H1 (cell line): ENCODE measurements around the gene RBM25. TPM values are rescaled to one million over a fixed set of nuclear protein-coding genes. Genes with fewer than 3 reads are reported as not detected.

Source experiments
- CHD2 ChIP-seq: IDR thresholded peaks from 2 replicates; pipeline ENCODE4 v1.6.1; 2012; ENCODE audit warnings: low read length, improper control_type of control experiment
- CREB1 ChIP-seq: IDR thresholded peaks from 2 replicates; pipeline ENCODE4 v1.6.1; 2012; ENCODE audit warnings: inconsistent platforms
- CTBP2 ChIP-seq: IDR thresholded peaks from 2 replicates; pipeline ENCODE4 v1.7.0; 2011; ENCODE audit warnings: borderline replicate concordance, mild to moderate bottlenecking, moderate library complexity, mixed read lengths, low read length; ENCODE audit not compliant: insufficient read depth, insufficient read length
- GABPA ChIP-seq: IDR thresholded peaks from 2 replicates; pipeline ENCODE4 v1.6.1; 2011; ENCODE audit warnings: mild to moderate bottlenecking, low read length, moderate library complexity, borderline replicate concordance; ENCODE audit not compliant: insufficient read depth
- HDAC6 ChIP-seq: IDR thresholded peaks from one replicate; pipeline ENCODE4 v1.7.1; 2012; ENCODE audit warnings: low read depth, mild to moderate bottlenecking, inconsistent platforms, low read length, moderate library complexity
- JUND ChIP-seq: IDR thresholded peaks from 2 replicates; pipeline ENCODE4 v1.6.1; 2011; ENCODE audit warnings: mild to moderate bottlenecking, improper control_type of control experiment, low read length
- KDM1A ChIP-seq: fragments of 200-600, 300-600 bp; sonication (generic); IDR thresholded peaks from 2 replicates; pipeline ENCODE4 v1.7.1; 2016; ENCODE audit warnings: mild to moderate bottlenecking, low read length, borderline replicate concordance
- KDM4A ChIP-seq: IDR thresholded peaks from one replicate; pipeline ENCODE4 v1.7.1; 2012; ENCODE audit warnings: low read depth, mild to moderate bottlenecking, moderate library complexity, low read length, inconsistent platforms; ENCODE audit not compliant: severe bottlenecking
- POLR2AphosphoS5 ChIP-seq: IDR thresholded peaks from 2 replicates; pipeline ENCODE4 v1.6.1; 2011; ENCODE audit warnings: low read depth, low read length
- RBBP5 ChIP-seq: IDR thresholded peaks from 2 replicates; pipeline ENCODE4 v1.7.1; 2012; ENCODE audit warnings: low read depth, mild to moderate bottlenecking, inconsistent platforms, low read length, moderate library complexity, borderline replicate concordance
- RFX5 ChIP-seq: IDR thresholded peaks from 2 replicates; pipeline ENCODE4 v1.6.1; 2011; ENCODE audit warnings: low read depth, low read length, improper control_type of control experiment, borderline replicate concordance
- RNF2 ChIP-seq: fragments of 200-900, 300-1000 bp; sonication (generic); IDR thresholded peaks from 2 replicates; pipeline ENCODE4 v1.7.1; 2016; ENCODE audit warnings: borderline replicate concordance, low read depth, mild to moderate bottlenecking, antibody characterized with exemption, low read length; ENCODE audit not compliant: poor library complexity, severe bottlenecking; ENCODE audit errors: missing control alignments
- SAP30 ChIP-seq: fragments of 300-600 bp; sonication (generic); IDR thresholded peaks from 2 replicates; pipeline ENCODE4 v1.7.1; 2012; ENCODE audit warnings: low read length, moderate library complexity, mild to moderate bottlenecking, inconsistent platforms; ENCODE audit not compliant: insufficient read depth, insufficient replicate concordance
- SIRT6 ChIP-seq: IDR thresholded peaks from one replicate; pipeline ENCODE4 v1.7.1; 2012; ENCODE audit warnings: low read length, inconsistent platforms
- TAF7 ChIP-seq: optimal IDR thresholded peaks from 2 replicates; pipeline ENCODE3; 2011; ENCODE audit warnings: low read depth, mild to moderate bottlenecking, inconsistent platforms, low read length, moderate library complexity, borderline replicate concordance
- TEAD4 ChIP-seq: IDR thresholded peaks from 2 replicates; pipeline ENCODE4 v1.6.1; 2012; ENCODE audit warnings: low read depth, low read length, inconsistent platforms, mixed read lengths
- polyA plus RNA-seq, 7 experiments: library from polyadenylated mRNA; depleted of rRNA in 3 of 7; stranded (reverse) in 5 of 7; unstranded in 2 of 7; fragments of >200 nt in 5 of 7; fragments of 200-250 nt in 2 of 7; gene quantifications; 1 replicate in 5 of 7; 2 replicates in 1 of 7; 4 replicates in 1 of 7; pipeline versions ENCODE4 v1.2.1 to v1.2.3, GENCODE V29; 2011 to 2013; ENCODE audit warnings: missing spikeins in 2 of 7, mixed read lengths in 2 of 7
- total RNA-seq: library from RNA; stranded (reverse); fragmentation: NEBNext Ultra II Directional; extraction: Animal tissue kit (Norgen Biotek cat#: 25700); gene quantifications from 2 replicates; pipeline ENCODE4 v1.2.1, GENCODE V29; 2021
- TF ChIP-seq, protein P1 (sequence below): IDR thresholded peaks from 2 replicates; pipeline ENCODE4 v1.6.1; 2012; ENCODE audit warnings: low read length, inconsistent platforms
- TF ChIP-seq, protein P2 (sequence below): IDR thresholded peaks from 2 replicates; pipeline ENCODE4 v1.6.1; 2012; ENCODE audit warnings: inconsistent platforms
- TF ChIP-seq, protein P3 (sequence below): IDR thresholded peaks from 2 replicates; pipeline ENCODE4 v1.6.1; 2011; ENCODE audit warnings: low read depth, mild to moderate bottlenecking, low read length; ENCODE audit not compliant: insufficient read depth

The RBM25 gene
- total and polyA plus RNA-seq, 2 of the 8 experiments (the other 6 are each of a cell fraction or from before 2014, with no cell fraction given): 25.6 to 134 TPM

GRCh38 chr14:73058224-73058921 is at the start of gene RBM25 (continued):
- TF ChIP-seq RBBP5 (peak; percentile 76), KDM4A (no peak), RFX5 (no peak), RNF2 (no peak), TEAD4 (no peak), TAF7 (peak; percentile 99), CTBP2 (no peak), SIRT6 (no peak), CHD2 (no peak), JUND (peak; percentile 95), KDM1A (no peak), HDAC6 (no peak), CREB1 (peak; percentile 77), GABPA (no peak), POLR2AphosphoS5 (peak; percentile 98), SAP30 (no peak)
- TF ChIP-seq, protein P1, sequence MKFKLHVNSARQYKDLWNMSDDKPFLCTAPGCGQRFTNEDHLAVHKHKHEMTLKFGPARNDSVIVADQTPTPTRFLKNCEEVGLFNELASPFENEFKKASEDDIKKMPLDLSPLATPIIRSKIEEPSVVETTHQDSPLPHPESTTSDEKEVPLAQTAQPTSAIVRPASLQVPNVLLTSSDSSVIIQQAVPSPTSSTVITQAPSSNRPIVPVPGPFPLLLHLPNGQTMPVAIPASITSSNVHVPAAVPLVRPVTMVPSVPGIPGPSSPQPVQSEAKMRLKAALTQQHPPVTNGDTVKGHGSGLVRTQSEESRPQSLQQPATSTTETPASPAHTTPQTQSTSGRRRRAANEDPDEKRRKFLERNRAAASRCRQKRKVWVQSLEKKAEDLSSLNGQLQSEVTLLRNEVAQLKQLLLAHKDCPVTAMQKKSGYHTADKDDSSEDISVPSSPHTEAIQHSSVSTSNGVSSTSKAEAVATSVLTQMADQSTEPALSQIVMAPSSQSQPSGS: peak; percentile 69
- TF ChIP-seq, protein P2, sequence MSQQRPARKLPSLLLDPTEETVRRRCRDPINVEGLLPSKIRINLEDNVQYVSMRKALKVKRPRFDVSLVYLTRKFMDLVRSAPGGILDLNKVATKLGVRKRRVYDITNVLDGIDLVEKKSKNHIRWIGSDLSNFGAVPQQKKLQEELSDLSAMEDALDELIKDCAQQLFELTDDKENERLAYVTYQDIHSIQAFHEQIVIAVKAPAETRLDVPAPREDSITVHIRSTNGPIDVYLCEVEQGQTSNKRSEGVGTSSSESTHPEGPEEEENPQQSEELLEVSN: peak; percentile 44; the same call in 1 of the 2 replicates
- TF ChIP-seq, protein P3, sequence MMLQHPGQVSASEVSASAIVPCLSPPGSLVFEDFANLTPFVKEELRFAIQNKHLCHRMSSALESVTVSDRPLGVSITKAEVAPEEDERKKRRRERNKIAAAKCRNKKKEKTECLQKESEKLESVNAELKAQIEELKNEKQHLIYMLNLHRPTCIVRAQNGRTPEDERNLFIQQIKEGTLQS: no peak
